ENCODE measurements around the gene MYOZ1.
"Not testable (repeated sequence)": the region's sequence is repeated elsewhere in the genome, so short reads cannot be mapped to it uniquely, and the experiment has no call there.

DNA sequence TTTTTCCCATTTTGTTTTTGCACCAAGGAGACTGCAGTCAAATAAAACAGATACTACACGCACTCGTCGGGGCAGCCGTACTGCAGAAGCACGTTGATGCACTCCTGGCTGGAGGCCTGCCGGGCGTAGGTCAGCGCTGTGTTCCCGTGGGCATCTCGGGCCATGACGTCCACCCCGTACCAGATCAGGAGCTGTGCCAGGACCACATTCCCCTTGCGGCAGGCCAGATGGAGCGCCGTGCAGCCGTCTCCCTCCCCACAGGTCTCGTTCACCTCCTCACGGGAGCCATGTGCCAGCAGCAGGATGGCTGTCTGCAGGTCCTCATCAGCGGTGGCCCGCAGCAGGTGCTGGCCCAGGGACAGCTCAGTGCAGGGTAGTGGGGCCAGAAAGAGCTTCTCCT, 33.3 kb upstream of the MYOZ1 start:
- not testable (repeated sequence) for TF ChIP-seq POLR2AphosphoS5 (IDR thresholded peaks at IDR 0.05)
- TF ChIP-seq, protein P1, sequence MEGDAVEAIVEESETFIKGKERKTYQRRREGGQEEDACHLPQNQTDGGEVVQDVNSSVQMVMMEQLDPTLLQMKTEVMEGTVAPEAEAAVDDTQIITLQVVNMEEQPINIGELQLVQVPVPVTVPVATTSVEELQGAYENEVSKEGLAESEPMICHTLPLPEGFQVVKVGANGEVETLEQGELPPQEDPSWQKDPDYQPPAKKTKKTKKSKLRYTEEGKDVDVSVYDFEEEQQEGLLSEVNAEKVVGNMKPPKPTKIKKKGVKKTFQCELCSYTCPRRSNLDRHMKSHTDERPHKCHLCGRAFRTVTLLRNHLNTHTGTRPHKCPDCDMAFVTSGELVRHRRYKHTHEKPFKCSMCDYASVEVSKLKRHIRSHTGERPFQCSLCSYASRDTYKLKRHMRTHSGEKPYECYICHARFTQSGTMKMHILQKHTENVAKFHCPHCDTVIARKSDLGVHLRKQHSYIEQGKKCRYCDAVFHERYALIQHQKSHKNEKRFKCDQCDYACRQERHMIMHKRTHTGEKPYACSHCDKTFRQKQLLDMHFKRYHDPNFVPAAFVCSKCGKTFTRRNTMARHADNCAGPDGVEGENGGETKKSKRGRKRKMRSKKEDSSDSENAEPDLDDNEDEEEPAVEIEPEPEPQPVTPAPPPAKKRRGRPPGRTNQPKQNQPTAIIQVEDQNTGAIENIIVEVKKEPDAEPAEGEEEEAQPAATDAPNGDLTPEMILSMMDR (IDR thresholded peaks at IDR 0.05 in 8 of 11, conservative IDR thresholded peaks at IDR 0.05 in 3 of 11) = not testable (repeated sequence)
